PC-9 (cell line): Measurements from ENCODE around the gene STAB2.

ENCODE experiments used
- EZH2 ChIP-seq: fragments of 200-600 bp; sonication (generic); IDR thresholded peaks from 2 replicates; pipeline ENCODE4 v1.8.0; 2017; ENCODE audit warnings: antibody characterized with exemption, low read depth
- TF ChIP-seq, protein P1 (sequence below): fragments of 200-600 bp; sonication (generic); conservative IDR thresholded peaks from 2 replicates; pipeline ENCODE4 v1.6.1; 2017; ENCODE audit warnings: mixed run types, antibody characterized with exemption, mild to moderate bottlenecking, moderate library complexity

DNA sequence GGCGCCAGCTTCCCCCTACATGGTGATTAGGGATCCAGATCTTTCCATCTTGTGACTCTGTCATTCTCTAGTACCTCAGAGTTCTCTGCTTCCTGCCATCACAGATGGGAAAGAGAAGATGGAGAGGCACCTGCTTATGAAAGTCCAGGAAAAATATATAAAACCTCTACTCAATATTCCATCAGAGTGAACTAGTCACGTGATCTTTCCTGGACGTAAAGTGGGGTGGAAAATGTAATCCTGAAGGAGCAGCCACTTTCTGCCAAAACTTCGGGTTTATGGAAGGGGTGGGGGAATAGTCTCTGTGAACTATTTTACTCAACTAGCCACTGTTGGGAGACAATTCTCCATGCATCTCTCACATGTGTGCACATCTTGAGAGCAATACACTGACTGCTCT is 47.7 kb downstream of the STAB2 start:
- TF ChIP-seq, protein P1, sequence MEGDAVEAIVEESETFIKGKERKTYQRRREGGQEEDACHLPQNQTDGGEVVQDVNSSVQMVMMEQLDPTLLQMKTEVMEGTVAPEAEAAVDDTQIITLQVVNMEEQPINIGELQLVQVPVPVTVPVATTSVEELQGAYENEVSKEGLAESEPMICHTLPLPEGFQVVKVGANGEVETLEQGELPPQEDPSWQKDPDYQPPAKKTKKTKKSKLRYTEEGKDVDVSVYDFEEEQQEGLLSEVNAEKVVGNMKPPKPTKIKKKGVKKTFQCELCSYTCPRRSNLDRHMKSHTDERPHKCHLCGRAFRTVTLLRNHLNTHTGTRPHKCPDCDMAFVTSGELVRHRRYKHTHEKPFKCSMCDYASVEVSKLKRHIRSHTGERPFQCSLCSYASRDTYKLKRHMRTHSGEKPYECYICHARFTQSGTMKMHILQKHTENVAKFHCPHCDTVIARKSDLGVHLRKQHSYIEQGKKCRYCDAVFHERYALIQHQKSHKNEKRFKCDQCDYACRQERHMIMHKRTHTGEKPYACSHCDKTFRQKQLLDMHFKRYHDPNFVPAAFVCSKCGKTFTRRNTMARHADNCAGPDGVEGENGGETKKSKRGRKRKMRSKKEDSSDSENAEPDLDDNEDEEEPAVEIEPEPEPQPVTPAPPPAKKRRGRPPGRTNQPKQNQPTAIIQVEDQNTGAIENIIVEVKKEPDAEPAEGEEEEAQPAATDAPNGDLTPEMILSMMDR: no peak
- TF ChIP-seq EZH2: no peak
